ENCODE data around the gene CDKN2B. TPM values are rescaled to one million over a fixed set of nuclear protein-coding genes. Genes with fewer than 3 reads are reported as not detected.

The CDKN2B gene
- polyA plus RNA-seq, 1 experiment: 10.2 TPM

DNA sequence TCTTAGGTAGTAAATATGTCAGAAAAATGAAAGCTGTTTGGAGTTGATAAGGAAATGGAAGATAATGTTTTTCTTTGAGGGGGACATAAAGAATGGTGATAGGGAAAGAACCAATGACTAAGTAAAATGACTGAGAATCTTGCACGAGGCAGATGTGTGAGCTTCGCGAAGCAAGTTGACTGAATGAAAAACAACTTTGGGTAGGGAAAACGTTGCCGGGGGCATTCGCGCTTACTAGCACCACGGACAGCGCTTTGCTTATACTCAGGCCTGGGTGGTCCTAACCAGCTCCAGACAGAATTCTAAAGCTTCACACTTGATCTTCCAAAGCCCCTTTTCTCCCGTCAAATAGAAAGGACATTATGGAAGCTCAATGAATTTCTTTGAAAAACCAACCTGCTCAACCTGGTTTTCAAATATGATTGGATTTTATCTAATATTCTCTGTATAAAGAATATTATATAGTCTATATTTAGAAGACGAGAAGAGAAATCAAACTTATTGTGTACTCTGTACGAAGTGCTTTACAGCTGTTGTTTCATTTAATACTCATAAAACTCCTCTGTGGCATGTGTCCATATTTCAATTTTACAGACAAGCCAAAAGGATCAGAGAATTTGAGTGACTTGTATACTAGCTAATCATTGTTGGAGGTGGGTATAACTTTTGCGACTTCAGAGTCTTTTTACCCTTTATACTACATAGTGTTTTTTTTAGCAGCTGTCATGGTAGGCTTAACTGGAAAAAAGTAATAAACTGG is 1.9 kb upstream of the CDKN2B start:
- H3K27me3 ChIP-seq (ENCODE audit: control insufficient read depth, insufficient read depth, low read length): no peaks in the 10 kb centered on the region
- no peak for DNase-seq (ENCODE audit: low read depth, low spot score)
- ChIA-PET POLR2A (no interaction called here), CTCF (interaction anchor here (0.6 to 6.4 kb wide), 6 partner anchors 19 to 227 kb away, joined by 3 to 178 read pairs (median 6); no protein-coding TSS in a partner anchor)
- no peak overlapping the region for H3K27ac ChIP-seq (ENCODE audit: low read depth, low read length)
- H3K4me3 ChIP-seq (ENCODE audit: low read depth, low read length): no peak overlapping the region
- H3K9me3 ChIP-seq (ENCODE audit: control insufficient read depth, insufficient read depth, low read length): no peaks in the 10 kb centered on the region
- TF ChIP-seq, protein P1, sequence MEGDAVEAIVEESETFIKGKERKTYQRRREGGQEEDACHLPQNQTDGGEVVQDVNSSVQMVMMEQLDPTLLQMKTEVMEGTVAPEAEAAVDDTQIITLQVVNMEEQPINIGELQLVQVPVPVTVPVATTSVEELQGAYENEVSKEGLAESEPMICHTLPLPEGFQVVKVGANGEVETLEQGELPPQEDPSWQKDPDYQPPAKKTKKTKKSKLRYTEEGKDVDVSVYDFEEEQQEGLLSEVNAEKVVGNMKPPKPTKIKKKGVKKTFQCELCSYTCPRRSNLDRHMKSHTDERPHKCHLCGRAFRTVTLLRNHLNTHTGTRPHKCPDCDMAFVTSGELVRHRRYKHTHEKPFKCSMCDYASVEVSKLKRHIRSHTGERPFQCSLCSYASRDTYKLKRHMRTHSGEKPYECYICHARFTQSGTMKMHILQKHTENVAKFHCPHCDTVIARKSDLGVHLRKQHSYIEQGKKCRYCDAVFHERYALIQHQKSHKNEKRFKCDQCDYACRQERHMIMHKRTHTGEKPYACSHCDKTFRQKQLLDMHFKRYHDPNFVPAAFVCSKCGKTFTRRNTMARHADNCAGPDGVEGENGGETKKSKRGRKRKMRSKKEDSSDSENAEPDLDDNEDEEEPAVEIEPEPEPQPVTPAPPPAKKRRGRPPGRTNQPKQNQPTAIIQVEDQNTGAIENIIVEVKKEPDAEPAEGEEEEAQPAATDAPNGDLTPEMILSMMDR (IDR thresholded peaks at IDR 0.05; ENCODE audit: low read depth, low read length): no peak

DNA sequence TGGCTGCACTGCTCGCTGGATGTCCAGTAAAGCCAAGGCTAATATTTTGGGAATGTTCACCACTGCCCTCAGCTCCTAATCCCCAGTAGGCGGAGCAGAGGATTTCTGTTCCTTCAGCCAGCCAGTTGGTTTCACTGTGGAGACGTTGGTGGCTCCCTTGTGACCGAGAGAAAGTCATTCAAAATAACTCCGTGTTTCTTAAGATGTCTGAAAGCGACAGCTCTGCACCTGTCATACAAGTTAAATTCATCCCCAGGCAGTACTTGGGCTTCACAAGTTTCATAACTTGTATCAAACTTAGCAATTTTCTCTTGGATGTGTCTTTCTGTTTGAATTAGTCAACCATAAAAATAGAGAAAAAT is 382 bp upstream of the CDKN2B start:
- peak overlapping the region; percentile 46 for H3K4me3 ChIP-seq (ENCODE audit: low read depth, low read length)
- H3K9me3 ChIP-seq (ENCODE audit: control insufficient read depth, insufficient read depth, low read length): no peaks in the 10 kb centered on the region
- no peak for DNase-seq (ENCODE audit: low read depth, low spot score)
- CTCF ChIA-PET: interaction anchor here (0.6 to 6.4 kb wide), 41 partner anchors 9 to 442 kb away, joined by 3 to 192 read pairs (median 14); partner anchors contain the start of genes CDKN2A and CDKN2B-AS1
- no peak overlapping the region for H3K27ac ChIP-seq (ENCODE audit: low read depth, low read length)
- TF ChIP-seq, protein P1 (IDR thresholded peaks at IDR 0.05; ENCODE audit: low read depth, low read length): peak; percentile 16; the same call in 1 of the 2 replicates
- no peaks in the 10 kb centered on the region for H3K27me3 ChIP-seq (ENCODE audit: control insufficient read depth, insufficient read depth, low read length)
- POLR2A ChIA-PET: interaction anchor here (0.8 to 2.6 kb wide), 14 partner anchors 11 to 234 kb away, joined by 3 to 15 read pairs (median 4); partner anchors contain the start of gene MTAP

DNA sequence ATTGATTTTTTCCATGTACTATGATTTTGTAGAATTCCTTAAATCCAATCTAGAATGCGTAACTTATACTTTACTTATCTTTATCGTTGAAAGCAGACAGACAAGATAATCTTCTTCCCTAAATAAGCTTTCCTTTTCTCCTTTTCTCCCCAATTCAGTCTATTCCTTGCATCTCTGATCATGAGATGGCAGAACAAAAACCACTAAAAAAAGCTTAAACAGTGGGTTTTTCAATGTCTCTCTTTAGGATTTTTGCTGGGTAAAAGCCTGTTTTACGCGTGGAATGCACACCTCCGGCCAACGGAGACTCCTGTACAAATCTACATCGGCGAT is 755 bp downstream of the CDKN2B start:
- H3K9me3 ChIP-seq (ENCODE audit: control insufficient read depth, insufficient read depth, low read length): no peaks in the 10 kb centered on the region
- TF ChIP-seq, protein P1 (IDR thresholded peaks at IDR 0.05; ENCODE audit: low read depth, low read length): no peak
- peak overlapping the region; percentile 83 for H3K4me3 ChIP-seq (ENCODE audit: low read depth, low read length)
- no peak overlapping the region for H3K27ac ChIP-seq (ENCODE audit: low read depth, low read length)
- H3K27me3 ChIP-seq (ENCODE audit: control insufficient read depth, insufficient read depth, low read length): no peaks in the 10 kb centered on the region
- POLR2A ChIA-PET: interaction anchor here (0.9 to 2.6 kb wide), 14 partner anchors 14 to 235 kb away, joined by 3 to 15 read pairs (median 4); partner anchors contain the start of genes CDKN2A, CDKN2B-AS1 and MTAP
- CTCF ChIA-PET: interaction anchor here (0.6 to 6.4 kb wide), 84 partner anchors 8 to 773 kb away, joined by 3 to 192 read pairs (median 5); partner anchors contain the start of genes CDKN2A and CDKN2B-AS1
- DNase-seq (ENCODE audit: low read depth, low spot score): no peak

DNA sequence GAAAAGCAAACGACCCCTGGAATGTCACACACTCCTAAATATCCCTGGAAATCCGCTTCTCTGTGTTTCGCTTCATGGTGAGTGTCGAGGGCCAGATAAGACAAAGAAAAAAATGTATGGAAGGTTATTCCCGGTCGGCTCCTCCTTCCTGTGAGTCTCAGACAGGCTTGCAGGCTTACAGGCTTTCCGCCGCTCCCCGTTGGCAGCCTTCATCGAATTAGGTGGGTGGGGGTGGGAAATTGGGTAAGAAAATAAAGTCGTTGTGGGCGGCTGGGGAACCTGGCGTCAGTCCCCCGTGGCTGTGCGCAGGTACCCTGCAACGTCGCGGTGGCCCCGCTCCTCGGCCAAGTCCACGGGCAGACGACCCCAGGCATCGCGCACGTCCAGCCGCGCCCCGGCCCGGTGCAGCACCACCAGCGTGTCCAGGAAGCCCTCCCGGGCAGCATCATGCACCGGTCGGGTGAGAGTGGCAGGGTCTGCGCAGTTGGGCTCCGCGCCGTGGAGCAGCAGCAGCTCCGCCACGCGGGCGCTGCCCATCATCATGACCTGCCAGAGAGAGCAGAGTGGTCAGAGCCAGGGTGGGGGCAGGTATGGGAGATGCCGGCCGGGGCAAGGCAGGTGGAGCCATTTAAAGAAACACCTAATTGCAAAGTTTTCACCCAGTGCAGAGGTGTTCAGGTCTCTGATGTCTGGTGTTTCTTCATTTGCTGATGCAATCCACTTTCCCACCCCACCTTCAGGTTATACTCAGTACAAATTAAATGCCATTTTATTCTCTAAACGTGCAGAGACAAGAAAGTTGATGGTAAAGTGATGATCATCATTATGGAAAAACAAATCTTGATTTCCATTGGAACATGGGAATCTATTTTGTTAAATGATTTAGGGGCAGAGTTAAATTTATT is 3.2 kb downstream of the CDKN2B start:
- peak overlapping the region; percentile 52 for H3K4me3 ChIP-seq (ENCODE audit: low read depth, low read length)
- ChIA-PET POLR2A (no interaction called here), CTCF (interaction anchor here (3.5 to 6.4 kb wide), 4 partner anchors 14 to 232 kb away, joined by 69 to 192 read pairs (median 128); partner anchors contain the start of genes CDKN2A and CDKN2B-AS1)
- TF ChIP-seq, protein P1 (IDR thresholded peaks at IDR 0.05; ENCODE audit: low read depth, low read length): 0 out of 2 replicates have a peak, but pooled peaks have one; percentile 2
- H3K9me3 ChIP-seq (ENCODE audit: control insufficient read depth, insufficient read depth, low read length): no peaks in the 10 kb centered on the region
- H3K27ac ChIP-seq (ENCODE audit: low read depth, low read length): peak overlapping the region; percentile 33
- no peaks in the 10 kb centered on the region for H3K27me3 ChIP-seq (ENCODE audit: control insufficient read depth, insufficient read depth, low read length)
- no peak for DNase-seq (ENCODE audit: low read depth, low spot score)

Data from AG04450 (cell line).